OCI-LY7 (cell line): ENCODE measurements around the gene NYNRIN.

ENCODE experiments used
- CTCF ChIP-seq: fragments of 200-600 bp; sonication (generic); conservative IDR thresholded peaks from 2 replicates; pipeline ENCODE4 v1.5.1; 2014; ENCODE audit warnings: mild to moderate bottlenecking, antibody characterized with exemption, low read length, moderate library complexity, mixed read lengths
- EZH2phosphoT487 ChIP-seq: fragments of 200-600 bp; sonication (generic); IDR thresholded peaks from 2 replicates; pipeline ENCODE4 v1.6.1; 2018; ENCODE audit warnings: low read depth, borderline replicate concordance, mild to moderate bottlenecking, mixed run types, antibody characterized with exemption, low read length, moderate library complexity, mixed read lengths

- TF ChIP-seq CTCF = no peak
- TF ChIP-seq EZH2phosphoT487 = no peak
These were observed 1.0 kb upstream of the NYNRIN start for GRCh38 chr14:24397639-24398292.
